AG09309 (cell line): ENCODE measurements around the gene TIAM1.

Experiments used
- DNase-seq: peaks from one replicate; pipeline ENCODE4 v3.0.0-alpha.2; 2010; ENCODE audit warnings: low read depth
- H3K4me3 ChIP-seq: 2 replicates; pipeline ENCODE4 v1.5.1; 2011; ENCODE audit warnings: mild to moderate bottlenecking, low read depth, low read length, moderate library complexity; ENCODE audit not compliant: control insufficient read depth
- CTCF ChIP-seq: IDR thresholded peaks from 2 replicates; pipeline ENCODE4 v1.5.1; 2011; ENCODE audit warnings: mild to moderate bottlenecking, low read depth, low read length, inconsistent platforms; ENCODE audit not compliant: insufficient read depth, control insufficient read depth; ENCODE audit errors: missing control alignments

The TIAM1 gene

GRCh38 chr21:31367801-31368200 lies 23.7 kb upstream of the TIAM1 start:
- DNase-seq = no peak
- TF ChIP-seq CTCF = no peak
- no peak overlapping the region for H3K4me3 ChIP-seq

- H3K4me3 ChIP-seq = no peak overlapping the region
- no peak for DNase-seq
- TF ChIP-seq CTCF = no peak
Measured at GRCh38 chr21:31366825-31367224, 22.8 kb upstream of the TIAM1 start.

- no peak for TF ChIP-seq CTCF
- no peak for DNase-seq
- H3K4me3 ChIP-seq = no peak overlapping the region
Measured at GRCh38 chr21:31364253-31364945, 20.3 kb upstream of the TIAM1 start.

- no peak overlapping the region for H3K4me3 ChIP-seq
- no peak for TF ChIP-seq CTCF
Measured at GRCh38 chr21:31363720-31364119, 19.7 kb upstream of the TIAM1 start.

GRCh38 chr21:31360717-31361116 lies 16.7 kb upstream of the TIAM1 start:
- no peak for DNase-seq
- no peak overlapping the region for H3K4me3 ChIP-seq
- TF ChIP-seq CTCF = no peak

More at GRCh38 chr21:31363720-31364119, 19.7 kb upstream of the TIAM1 start:
- no peak for DNase-seq

- DNase-seq = no peak
- TF ChIP-seq CTCF = no peak
- no peak overlapping the region for H3K4me3 ChIP-seq
Measured at GRCh38 chr21:31358158-31358557, 14.1 kb upstream of the TIAM1 start.
